GM21390 (cell line): ENCODE measurements around the gene MUC5B.
"Not testable (repeated sequence)": the region's sequence is repeated elsewhere in the genome, so short reads cannot be mapped to it uniquely, and the experiment has no call there.

ENCODE experiments used
- ATAC-seq: cut with Tn5 transposase; IDR thresholded peaks from one replicate; pipeline ENCODE4 v1.9.1; 2021; ENCODE audit not compliant: unreplicated experiment

MUC5B gene

GRCh38 chr11:1188451-1189130, 34.3 kb upstream of the MUC5B start:
- not testable (repeated sequence) for ATAC-seq

- ATAC-seq, result not testable (repeated sequence)
Measured at GRCh38 chr11:1189816-1190215, 33.0 kb upstream of the MUC5B start.

GRCh38 chr11:1191786-1192470, 30.9 kb upstream of the MUC5B start:
- not testable (repeated sequence) for ATAC-seq

GRCh38 chr11:1192741-1193325, 30.0 kb upstream of the MUC5B start:
- ATAC-seq, result no peak

- no peak for ATAC-seq
Measured at GRCh38 chr11:1193326-1194230, 29.3 kb upstream of the MUC5B start.

GRCh38 chr11:1194231-1194976, 28.5 kb upstream of the MUC5B start:
- ATAC-seq, result no peak

GRCh38 chr11:1194977-1195681, 27.7 kb upstream of the MUC5B start:
- no peak for ATAC-seq

GRCh38 chr11:1195682-1196515, 27.0 kb upstream of the MUC5B start:
- ATAC-seq, result no peak

- no peak for ATAC-seq
Measured at GRCh38 chr11:1196516-1197391, 26.1 kb upstream of the MUC5B start.

GRCh38 chr11:1197431-1197885, 25.4 kb upstream of the MUC5B start:
- ATAC-seq, result no peak

- no peak for ATAC-seq
Measured at GRCh38 chr11:1197886-1198560, 24.8 kb upstream of the MUC5B start.

- ATAC-seq, result no peak
Measured at GRCh38 chr11:1198561-1199240, 24.2 kb upstream of the MUC5B start.

- no peak for ATAC-seq
Measured at GRCh38 chr11:1199241-1199750, 23.6 kb upstream of the MUC5B start.

GRCh38 chr11:1199751-1200610, 22.9 kb upstream of the MUC5B start:
- ATAC-seq, result no peak

- ATAC-seq, result no peak
Measured at GRCh38 chr11:1200611-1201191, 22.2 kb upstream of the MUC5B start.
